ENCODE measurements around the gene ZC3HAV1.

DNA sequence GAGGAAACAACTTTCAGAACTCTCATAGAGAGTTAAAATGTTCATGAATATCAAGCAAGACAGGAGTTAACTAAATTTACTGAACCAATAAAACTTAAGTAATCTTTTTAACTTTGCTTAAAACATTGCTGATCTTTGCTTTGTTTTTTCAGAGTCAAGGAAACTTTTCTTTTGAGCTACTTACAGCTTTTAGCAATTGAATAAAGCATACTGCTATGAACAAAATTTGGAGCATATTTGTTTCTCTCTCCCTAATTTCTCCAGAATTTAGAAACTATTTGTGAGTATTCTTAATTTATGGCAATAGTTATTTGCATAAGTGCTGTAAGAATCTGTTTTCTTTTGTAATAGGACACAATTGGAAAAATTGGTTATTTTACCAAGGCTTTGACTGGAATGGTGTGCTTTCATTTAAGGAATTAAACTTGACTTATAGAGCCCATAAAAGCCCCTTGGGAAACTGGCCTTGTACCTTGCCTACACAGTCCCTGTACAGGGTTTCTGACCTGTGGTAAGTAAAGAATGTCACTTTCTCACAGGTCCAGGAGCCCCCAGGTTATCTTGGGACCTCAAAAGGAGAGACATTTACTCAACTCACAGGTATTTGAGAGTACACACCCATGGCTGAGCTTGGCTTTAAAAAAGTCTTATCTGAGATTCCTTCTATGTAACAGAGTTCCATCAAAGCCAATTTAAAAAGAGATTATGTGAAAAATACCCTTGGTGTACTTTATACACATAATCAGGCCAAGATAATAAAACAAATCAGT is 105.0 kb downstream of the ZC3HAV1 start:
- TF ChIP-seq, protein P1, sequence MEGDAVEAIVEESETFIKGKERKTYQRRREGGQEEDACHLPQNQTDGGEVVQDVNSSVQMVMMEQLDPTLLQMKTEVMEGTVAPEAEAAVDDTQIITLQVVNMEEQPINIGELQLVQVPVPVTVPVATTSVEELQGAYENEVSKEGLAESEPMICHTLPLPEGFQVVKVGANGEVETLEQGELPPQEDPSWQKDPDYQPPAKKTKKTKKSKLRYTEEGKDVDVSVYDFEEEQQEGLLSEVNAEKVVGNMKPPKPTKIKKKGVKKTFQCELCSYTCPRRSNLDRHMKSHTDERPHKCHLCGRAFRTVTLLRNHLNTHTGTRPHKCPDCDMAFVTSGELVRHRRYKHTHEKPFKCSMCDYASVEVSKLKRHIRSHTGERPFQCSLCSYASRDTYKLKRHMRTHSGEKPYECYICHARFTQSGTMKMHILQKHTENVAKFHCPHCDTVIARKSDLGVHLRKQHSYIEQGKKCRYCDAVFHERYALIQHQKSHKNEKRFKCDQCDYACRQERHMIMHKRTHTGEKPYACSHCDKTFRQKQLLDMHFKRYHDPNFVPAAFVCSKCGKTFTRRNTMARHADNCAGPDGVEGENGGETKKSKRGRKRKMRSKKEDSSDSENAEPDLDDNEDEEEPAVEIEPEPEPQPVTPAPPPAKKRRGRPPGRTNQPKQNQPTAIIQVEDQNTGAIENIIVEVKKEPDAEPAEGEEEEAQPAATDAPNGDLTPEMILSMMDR (IDR thresholded peaks at IDR 0.05), result no peak
- no peak for TF ChIP-seq POLR2AphosphoS5 (IDR thresholded peaks at IDR 0.05)
- TF ChIP-seq EP300 (IDR thresholded peaks at IDR 0.05; ENCODE audit: low read depth), result no peak
- TF ChIP-seq POLR2A (IDR thresholded peaks at IDR 0.05), result no peak
